ENCODE results near the gene SH2B2. TPM values are rescaled to one million over a fixed set of nuclear protein-coding genes. Genes with fewer than 3 reads are reported as not detected.

SH2B2 gene
- total RNA-seq, 1 experiment from 2014 or later, result 14.7 TPM

GRCh38 chr7:102277901-102278300 lies 8.8 kb upstream of the SH2B2 start:
- H3K27me3 Mint-ChIP-seq (ENCODE audit: low read depth), result no peaks in the 10 kb centered on the region
- no peaks in the 10 kb centered on the region for H3K36me3 Mint-ChIP-seq
- ATAC-seq (no peak), DNase-seq (ENCODE audit: low spot score) (no peak)
- ChIA-PET POLR2A (interaction anchor here (0.8 kb wide), 1 partner anchor 534 kb away, joined by 4 read pairs; no protein-coding TSS in a partner anchor), CTCF (interaction anchor here (0.6 to 1.8 kb wide), 8 partner anchors 9 to 187 kb away, joined by 3 to 6 read pairs (median 4); partner anchors contain the start of genes ALKBH4, PRKRIP1 and SH2B2)
- H3K9me3 Mint-ChIP-seq, result no peaks in the 10 kb centered on the region
- H3K4me1 Mint-ChIP-seq, result peaks cover 10% of the 10 kb centered on the region
- no peak overlapping the region for H3K27ac Mint-ChIP-seq
- TF ChIP-seq ZNF532 (CRISPR knock-in tag; IDR thresholded peaks at IDR 0.05; ENCODE audit: borderline replicate concordance) (no peak), KAT7 (CRISPR knock-in tag; IDR thresholded peaks at IDR 0.05; ENCODE audit: borderline replicate concordance) (no peak), ZNF423 (CRISPR knock-in tag; IDR thresholded peaks at IDR 0.05) (no peak), GRHL2 (CRISPR knock-in tag; IDR thresholded peaks at IDR 0.05; ENCODE audit: insufficient replicate concordance, severe bottlenecking) (no peak), ESRRA (CRISPR knock-in tag; IDR thresholded peaks at IDR 0.05; ENCODE audit: borderline replicate concordance) (no peak), HMGA2 (CRISPR knock-in tag; IDR thresholded peaks at IDR 0.05) (no peak), NR1H2 (CRISPR knock-in tag; IDR thresholded peaks at IDR 0.05) (no peak), NFYB (CRISPR knock-in tag; conservative IDR thresholded peaks at IDR 0.05; ENCODE audit: low read depth) (no peak), PRRX2 (CRISPR knock-in tag; IDR thresholded peaks at IDR 0.05) (no peak)
- TF ChIP-seq, protein P1, sequence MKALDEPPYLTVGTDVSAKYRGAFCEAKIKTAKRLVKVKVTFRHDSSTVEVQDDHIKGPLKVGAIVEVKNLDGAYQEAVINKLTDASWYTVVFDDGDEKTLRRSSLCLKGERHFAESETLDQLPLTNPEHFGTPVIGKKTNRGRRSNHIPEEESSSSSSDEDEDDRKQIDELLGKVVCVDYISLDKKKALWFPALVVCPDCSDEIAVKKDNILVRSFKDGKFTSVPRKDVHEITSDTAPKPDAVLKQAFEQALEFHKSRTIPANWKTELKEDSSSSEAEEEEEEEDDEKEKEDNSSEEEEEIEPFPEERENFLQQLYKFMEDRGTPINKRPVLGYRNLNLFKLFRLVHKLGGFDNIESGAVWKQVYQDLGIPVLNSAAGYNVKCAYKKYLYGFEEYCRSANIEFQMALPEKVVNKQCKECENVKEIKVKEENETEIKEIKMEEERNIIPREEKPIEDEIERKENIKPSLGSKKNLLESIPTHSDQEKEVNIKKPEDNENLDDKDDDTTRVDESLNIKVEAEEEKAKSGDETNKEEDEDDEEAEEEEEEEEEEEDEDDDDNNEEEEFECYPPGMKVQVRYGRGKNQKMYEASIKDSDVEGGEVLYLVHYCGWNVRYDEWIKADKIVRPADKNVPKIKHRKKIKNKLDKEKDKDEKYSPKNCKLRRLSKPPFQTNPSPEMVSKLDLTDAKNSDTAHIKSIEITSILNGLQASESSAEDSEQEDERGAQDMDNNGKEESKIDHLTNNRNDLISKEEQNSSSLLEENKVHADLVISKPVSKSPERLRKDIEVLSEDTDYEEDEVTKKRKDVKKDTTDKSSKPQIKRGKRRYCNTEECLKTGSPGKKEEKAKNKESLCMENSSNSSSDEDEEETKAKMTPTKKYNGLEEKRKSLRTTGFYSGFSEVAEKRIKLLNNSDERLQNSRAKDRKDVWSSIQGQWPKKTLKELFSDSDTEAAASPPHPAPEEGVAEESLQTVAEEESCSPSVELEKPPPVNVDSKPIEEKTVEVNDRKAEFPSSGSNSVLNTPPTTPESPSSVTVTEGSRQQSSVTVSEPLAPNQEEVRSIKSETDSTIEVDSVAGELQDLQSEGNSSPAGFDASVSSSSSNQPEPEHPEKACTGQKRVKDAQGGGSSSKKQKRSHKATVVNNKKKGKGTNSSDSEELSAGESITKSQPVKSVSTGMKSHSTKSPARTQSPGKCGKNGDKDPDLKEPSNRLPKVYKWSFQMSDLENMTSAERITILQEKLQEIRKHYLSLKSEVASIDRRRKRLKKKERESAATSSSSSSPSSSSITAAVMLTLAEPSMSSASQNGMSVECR (CRISPR knock-in tag; IDR thresholded peaks at IDR 0.05; ENCODE audit: borderline replicate concordance), result no peak
- TF ChIP-seq, protein P2, sequence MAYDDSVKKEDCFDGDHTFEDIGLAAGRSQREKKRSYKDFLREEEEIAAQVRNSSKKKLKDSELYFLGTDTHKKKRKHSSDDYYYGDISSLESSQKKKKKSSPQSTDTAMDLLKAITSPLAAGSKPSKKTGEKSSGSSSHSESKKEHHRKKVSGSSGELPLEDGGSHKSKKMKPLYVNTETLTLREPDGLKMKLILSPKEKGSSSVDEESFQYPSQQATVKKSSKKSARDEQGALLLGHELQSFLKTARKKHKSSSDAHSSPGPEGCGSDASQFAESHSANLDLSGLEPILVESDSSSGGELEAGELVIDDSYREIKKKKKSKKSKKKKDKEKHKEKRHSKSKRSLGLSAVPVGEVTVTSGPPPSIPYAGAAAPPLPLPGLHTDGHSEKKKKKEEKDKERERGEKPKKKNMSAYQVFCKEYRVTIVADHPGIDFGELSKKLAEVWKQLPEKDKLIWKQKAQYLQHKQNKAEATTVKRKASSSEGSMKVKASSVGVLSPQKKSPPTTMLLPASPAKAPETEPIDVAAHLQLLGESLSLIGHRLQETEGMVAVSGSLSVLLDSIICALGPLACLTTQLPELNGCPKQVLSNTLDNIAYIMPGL (CRISPR knock-in tag; IDR thresholded peaks at IDR 0.05), result no peak
- H3K4me3 Mint-ChIP-seq, result no peak overlapping the region

DNA sequence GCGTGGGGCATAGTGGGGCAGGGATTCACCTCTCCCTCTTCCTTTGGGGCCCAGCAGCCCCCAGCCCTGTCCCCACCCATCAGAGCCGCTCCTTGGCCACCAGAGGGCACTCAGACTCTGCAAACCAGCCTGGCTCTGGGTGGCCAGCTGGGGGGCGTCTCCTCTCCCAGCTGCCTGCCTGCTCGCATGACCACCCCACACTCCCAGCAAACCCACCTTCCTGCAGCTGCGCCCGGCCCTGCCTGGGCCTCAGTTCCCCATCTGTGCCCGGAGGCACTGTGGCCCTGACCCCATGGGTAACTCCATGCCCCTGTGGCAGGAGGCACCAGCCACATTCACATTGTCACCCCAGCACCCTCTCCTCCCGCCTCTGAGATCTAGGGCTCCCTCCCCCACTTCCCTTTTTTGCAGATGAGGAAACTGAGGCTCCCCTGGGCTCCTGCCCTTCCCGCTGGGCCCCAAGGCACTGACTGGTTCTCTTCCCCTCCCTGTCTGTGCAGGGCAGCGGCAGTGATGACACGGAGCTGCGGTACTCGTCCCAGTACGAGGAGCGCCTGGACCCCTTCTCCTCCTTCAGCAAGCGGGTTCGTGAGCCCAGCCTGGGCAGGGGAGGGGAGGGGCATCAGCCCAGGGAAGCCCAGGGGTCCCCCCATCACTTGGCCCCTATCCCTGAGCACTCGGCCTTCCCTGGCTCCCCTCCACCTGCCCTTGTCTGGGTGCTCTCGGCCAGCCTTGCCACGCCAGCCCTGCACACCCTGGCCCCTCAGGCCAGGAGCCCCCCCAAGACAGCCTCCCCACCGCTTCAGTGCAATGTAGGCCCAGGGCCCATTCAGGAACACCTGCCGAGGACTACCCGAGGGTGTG lies 6.9 kb upstream of the SH2B2 start:
- TF ChIP-seq, protein P3, sequence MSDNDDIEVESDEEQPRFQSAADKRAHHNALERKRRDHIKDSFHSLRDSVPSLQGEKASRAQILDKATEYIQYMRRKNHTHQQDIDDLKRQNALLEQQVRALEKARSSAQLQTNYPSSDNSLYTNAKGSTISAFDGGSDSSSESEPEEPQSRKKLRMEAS (CRISPR knock-in tag; IDR thresholded peaks at IDR 0.05), result peak; percentile 19; the same call in 1 of the 2 replicates
- TF ChIP-seq IRF2 (CRISPR knock-in tag; IDR thresholded peaks at IDR 0.05; ENCODE audit: borderline replicate concordance, low read depth) (no peak), CREB1 (CRISPR knock-in tag; IDR thresholded peaks at IDR 0.05) (no peak), CTCF (IDR thresholded peaks at IDR 0.05) (peak; percentile 62)
- no peak overlapping the region for H3K27ac Mint-ChIP-seq
- H3K9me3 Mint-ChIP-seq, result no peaks in the 10 kb centered on the region
- DNase-seq (ENCODE audit: low spot score), result peak; percentile 81
- POLR2A ChIA-PET, result interaction anchor here (1.1 kb wide), 1 partner anchor 125 kb away, joined by 3 read pairs; no protein-coding TSS in a partner anchor
- peaks cover 7% of the 10 kb centered on the region for H3K4me1 Mint-ChIP-seq
- no peaks in the 10 kb centered on the region for H3K36me3 Mint-ChIP-seq
- ATAC-seq, result peak; percentile 94
- CTCF ChIA-PET, result interaction anchor here (0.5 to 2.8 kb wide), 29 partner anchors 8 to 1208 kb away, joined by 3 to 13 read pairs (median 4); partner anchors contain the start of gene PRKRIP1
- peak overlapping the region; percentile 38 for H3K4me3 Mint-ChIP-seq
- H3K27me3 Mint-ChIP-seq (ENCODE audit: low read depth), result no peaks in the 10 kb centered on the region
